Nephron progenitor cell (in vitro differentiated cells): Measurements from ENCODE around the gene NREP.

Experiments
- DNase-seq: peaks from one replicate; pipeline ENCODE4 v3.0.0; 2021
- H3K27ac Mint-ChIP-seq: 2 replicates; pipeline ENCODE4 v1.8.0; 2021; ENCODE audit warnings: mild to moderate bottlenecking, moderate library complexity, mixed read lengths
- H3K27me3 Mint-ChIP-seq: 2 replicates; pipeline ENCODE4 v1.8.0; 2021; ENCODE audit warnings: mild to moderate bottlenecking, low read depth, mixed read lengths; ENCODE audit not compliant: poor library complexity
- H3K36me3 Mint-ChIP-seq: 2 replicates; pipeline ENCODE4 v1.8.0; 2021; ENCODE audit warnings: low read depth, mixed read lengths
- H3K4me1 Mint-ChIP-seq: 2 replicates; pipeline ENCODE4 v1.8.0; 2021; ENCODE audit warnings: mixed read lengths
- H3K4me3 Mint-ChIP-seq: 2 replicates; pipeline ENCODE4 v1.8.0; 2021; ENCODE audit warnings: mild to moderate bottlenecking, moderate library complexity, mixed read lengths
- H3K9me3 Mint-ChIP-seq: 2 replicates; pipeline ENCODE4 v1.8.0; 2021; ENCODE audit warnings: mild to moderate bottlenecking, moderate library complexity, mixed read lengths
- CTCF ChIP-seq: fragments of 200-600 bp; sonication (generic); IDR thresholded peaks from 2 replicates; pipeline ENCODE4 v1.5.0; 2021; ENCODE audit warnings: antibody characterized with exemption

Gene NREP

GRCh38 chr5:111735583-111736270, 21.3 kb downstream of the NREP start:
- no peaks in the 10 kb centered on the region for H3K9me3 Mint-ChIP-seq
- H3K4me3 Mint-ChIP-seq, result no peak overlapping the region
- no peak for TF ChIP-seq CTCF
- no peak overlapping the region for H3K27ac Mint-ChIP-seq
- DNase-seq, result no peak
- H3K4me1 Mint-ChIP-seq, result peaks cover 84% of the 10 kb centered on the region
- H3K27me3 Mint-ChIP-seq, result no peaks in the 10 kb centered on the region
- H3K36me3 Mint-ChIP-seq, result peaks cover 90% of the 10 kb centered on the region

GRCh38 chr5:111734597-111734996, 22.4 kb downstream of the NREP start:
- no peak for DNase-seq
- Mint-ChIP-seq H3K27me3 (no peaks in the 10 kb centered on the region), H3K27ac (peak overlapping the region; percentile 39), H3K9me3 (no peaks in the 10 kb centered on the region), H3K36me3 (peaks cover 91% of the 10 kb centered on the region), H3K4me3 (no peak overlapping the region), H3K4me1 (peaks cover 79% of the 10 kb centered on the region)
- no peak for TF ChIP-seq CTCF

GRCh38 chr5:111734013-111734412, 23.0 kb downstream of the NREP start:
- Mint-ChIP-seq H3K27ac (peak overlapping the region; percentile 79), H3K4me1 (peaks cover 73% of the 10 kb centered on the region), H3K36me3 (peaks cover 91% of the 10 kb centered on the region), H3K27me3 (no peaks in the 10 kb centered on the region), H3K4me3 (no peak overlapping the region), H3K9me3 (no peaks in the 10 kb centered on the region)
- TF ChIP-seq CTCF, result no peak
- DNase-seq, result no peak

GRCh38 chr5:111733571-111733970, 23.4 kb downstream of the NREP start:
- Mint-ChIP-seq H3K27ac (peak overlapping the region; percentile 29), H3K4me3 (no peak overlapping the region), H3K36me3 (peaks cover 91% of the 10 kb centered on the region), H3K4me1 (peaks cover 69% of the 10 kb centered on the region), H3K9me3 (no peaks in the 10 kb centered on the region), H3K27me3 (no peaks in the 10 kb centered on the region)
- no peak for DNase-seq
- no peak for TF ChIP-seq CTCF

- H3K27me3 Mint-ChIP-seq, result no peaks in the 10 kb centered on the region
- peaks cover 10% of the 10 kb centered on the region for H3K9me3 Mint-ChIP-seq
- H3K36me3 Mint-ChIP-seq, result peaks cover 91% of the 10 kb centered on the region
- peaks cover 54% of the 10 kb centered on the region for H3K4me1 Mint-ChIP-seq
- no peak for TF ChIP-seq CTCF
- no peak overlapping the region for H3K4me3 Mint-ChIP-seq
- DNase-seq, result no peak
- peak overlapping the region; percentile 99 for H3K27ac Mint-ChIP-seq
These were observed 25.4 kb downstream of the NREP start for GRCh38 chr5:111731638-111732037.
